NCI-H774 (cell line): ENCODE measurements around the gene HLA-DQA2.
A peak's percentile ranks its signal among the peaks of the same experiment; 100 is the strongest.
"Not testable (repeated sequence)": the region's sequence is repeated elsewhere in the genome, so short reads cannot be mapped to it uniquely, and the experiment has no call there.

ENCODE experiments used
- DNase-seq: peaks from one replicate; lab custom pipeline; 2025; lab: John Stamatoyannopoulos, UW

The HLA-DQA2 gene

DNA sequence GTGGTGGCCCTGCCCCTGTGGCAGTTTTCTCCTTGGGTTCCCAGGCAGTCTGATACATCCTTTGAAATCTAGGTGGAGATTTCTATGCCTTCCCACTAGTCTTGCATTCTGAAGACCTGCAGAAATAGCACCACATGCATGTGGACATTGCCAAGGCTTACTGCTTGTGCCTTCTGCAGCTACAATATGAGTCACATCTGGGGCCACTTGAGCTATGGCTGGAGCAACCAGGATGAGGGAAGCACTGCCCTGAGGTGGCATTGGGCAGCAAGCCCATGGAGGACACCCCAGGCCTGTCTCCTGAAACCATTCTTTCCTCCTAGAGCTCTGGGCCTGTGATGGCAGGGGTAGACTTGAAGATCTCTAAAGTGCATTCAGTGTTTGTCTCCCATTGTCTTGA lies 37.8 kb downstream of the HLA-DQA2 start:
- DNase-seq = no peak

GRCh38 chr6:32782923-32783322 lies 41.7 kb downstream of the HLA-DQA2 start:
- not testable (repeated sequence) for DNase-seq

DNA sequence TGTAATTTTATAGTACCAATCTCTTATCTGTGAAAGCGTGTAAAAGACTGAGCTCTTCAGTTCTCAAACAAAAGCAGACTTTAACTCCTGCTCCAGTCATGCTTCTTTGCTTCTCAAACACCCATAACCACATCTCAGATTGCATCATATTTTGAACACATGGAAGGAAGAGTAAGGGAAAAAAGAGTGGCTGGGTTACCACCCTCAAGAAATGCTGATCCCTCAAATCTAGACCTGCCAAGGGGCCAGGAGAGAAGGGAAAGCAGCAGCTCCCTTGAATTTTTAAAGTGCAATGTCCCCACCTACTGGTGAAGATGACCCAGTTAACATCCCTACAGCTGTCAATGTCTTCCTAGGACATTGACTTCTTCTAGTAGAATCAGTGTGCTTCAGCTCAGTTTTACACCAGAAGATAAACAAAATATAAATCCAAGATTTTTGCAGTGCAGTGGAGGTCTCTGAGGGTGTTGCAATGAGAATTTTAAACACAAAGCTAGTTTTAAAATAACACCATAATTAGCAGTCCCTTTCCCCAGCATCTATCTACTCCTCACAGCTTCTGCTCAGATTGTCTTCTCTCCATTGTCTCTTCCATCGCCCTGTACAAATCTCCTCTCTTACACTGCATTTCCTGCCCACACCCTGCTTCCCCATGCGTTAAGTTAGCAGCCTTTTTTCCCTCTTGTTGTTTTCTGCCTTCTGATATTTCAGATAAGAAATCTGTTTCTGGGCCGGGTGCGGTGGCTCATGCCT lies 44.8 kb downstream of the HLA-DQA2 start:
- peak; percentile 24 for DNase-seq

GRCh38 chr6:32790306-32790705 lies 49.1 kb downstream of the HLA-DQA2 start:
- DNase-seq = no peak

GRCh38 chr6:32792901-32793435 lies 51.8 kb downstream of the HLA-DQA2 start:
- DNase-seq = no peak

- no peak for DNase-seq
Measured at GRCh38 chr6:32794510-32794909, 53.3 kb downstream of the HLA-DQA2 start.
